CD14-positive monocyte (primary cell): ENCODE data around the gene TLCD2. TPM values are rescaled to one million over a fixed set of nuclear protein-coding genes. Genes with fewer than 3 reads are reported as not detected.

Source experiments
- DNase-seq, 3 donors: peaks; one replicate each; pipeline ENCODE4 v3.0.0-alpha.2; 2011 to 2022
- H2AFZ ChIP-seq: 2 replicates; pipeline ENCODE4 v1.6.0; 2012; ENCODE audit warnings: mild to moderate bottlenecking, low read depth, low read length, inconsistent platforms; ENCODE audit not compliant: insufficient read depth, poor library complexity, severe bottlenecking
- H3K27ac ChIP-seq, 2 donors: 1 replicate in 1 of 2; 2 replicates in 1 of 2; pipeline ENCODE4 v1.5.1; 2012 to 2013; ENCODE audit warnings: low read length in 2 of 2, control low read depth in 1 of 2, inconsistent platforms in 1 of 2, low read depth in 1 of 2, mild to moderate bottlenecking in 1 of 2
- H3K27me3 ChIP-seq, 2 donors: one replicate each; pipeline versions ENCODE4 v1.6.0 to v1.6.1; 2011 to 2013; ENCODE audit warnings: low read length in 2 of 2; ENCODE audit not compliant: control insufficient read depth in 2 of 2, insufficient read depth in 2 of 2
- H3K36me3 ChIP-seq, 2 donors: replicated peaks in 1 of 2; 1 replicate in 1 of 2; 2 replicates in 1 of 2; pipeline versions ENCODE4 v1.5.1 to v1.6.1; 2012 to 2013; ENCODE audit warnings: low read length in 2 of 2, control low read depth in 1 of 2, inconsistent platforms in 1 of 2, mild to moderate bottlenecking in 1 of 2; ENCODE audit not compliant: insufficient read depth in 2 of 2, control insufficient read depth in 1 of 2
- H3K4me1 ChIP-seq, 2 donors: 1 replicate in 1 of 2; 2 replicates in 1 of 2; pipeline versions ENCODE4 v1.5.1 to v1.6.1; 2012 to 2013; ENCODE audit warnings: low read length in 2 of 2, control low read depth in 1 of 2, inconsistent platforms in 1 of 2, mild to moderate bottlenecking in 1 of 2, moderate library complexity in 1 of 2; ENCODE audit not compliant: insufficient read depth in 2 of 2, control insufficient read depth in 1 of 2
- H3K4me2 ChIP-seq: replicated peaks from 2 replicates; pipeline ENCODE3; 2012; ENCODE audit warnings: low read length, moderate library complexity, mild to moderate bottlenecking; ENCODE audit not compliant: poor library complexity, severe bottlenecking; ENCODE audit errors: extremely low read depth
- H3K4me3 ChIP-seq, 3 experiments: fragments of 200-600 bp in 1 of 3; sonication (generic) in 1 of 3; replicated peaks in 1 of 3; 1 replicate in 2 of 3; 2 replicates in 1 of 3; pipeline ENCODE4 v1.5.1; 2011 to 2013; ENCODE audit warnings: low read length in 3 of 3, mild to moderate bottlenecking in 3 of 3, control low read depth in 2 of 3, low read depth in 2 of 3, inconsistent platforms in 1 of 3, moderate library complexity in 1 of 3
- H3K79me2 ChIP-seq: 2 replicates; pipeline ENCODE4 v1.6.0; 2012; ENCODE audit warnings: mild to moderate bottlenecking, control low read depth, inconsistent platforms, low read length, moderate library complexity; ENCODE audit not compliant: insufficient read depth
- H3K9ac ChIP-seq: 2 replicates; pipeline ENCODE4 v1.6.0; 2017; ENCODE audit warnings: low read length, mild to moderate bottlenecking; ENCODE audit not compliant: insufficient read depth, poor library complexity, severe bottlenecking
- H3K9me3 ChIP-seq, 2 donors: replicated peaks in 1 of 2; 1 replicate in 1 of 2; 2 replicates in 1 of 2; pipeline versions ENCODE4 v1.5.1 to v1.6.1; 2012 to 2013; ENCODE audit warnings: low read length in 2 of 2, control low read depth in 1 of 2; ENCODE audit not compliant: control insufficient read depth in 1 of 2, insufficient read depth in 1 of 2
- H4K20me1 ChIP-seq: 2 replicates; pipeline ENCODE4 v1.6.0; 2012; ENCODE audit warnings: mild to moderate bottlenecking, low read length, control low read depth, moderate library complexity; ENCODE audit not compliant: insufficient read depth
- H3K27ac Mint-ChIP-seq, 7 donors: one replicate each; pipeline ENCODE4 v1.8.0; 2020; ENCODE audit warnings: mild to moderate bottlenecking in 7 of 7, mixed read lengths in 7 of 7, moderate library complexity in 6 of 7, inconsistent platforms in 2 of 7
- H3K27me3 Mint-ChIP-seq, 3 donors: one replicate each; pipeline ENCODE4 v1.8.0; 2021 to 2022; ENCODE audit warnings: low read depth in 3 of 3, mild to moderate bottlenecking in 3 of 3, mixed read lengths in 3 of 3, moderate library complexity in 3 of 3, inconsistent platforms in 1 of 3
- H3K36me3 Mint-ChIP-seq, 2 donors: one replicate each; pipeline ENCODE4 v1.8.0; 2020; ENCODE audit warnings: mixed read lengths in 2 of 2, inconsistent platforms in 1 of 2, mild to moderate bottlenecking in 1 of 2
- H3K4me1 Mint-ChIP-seq: one replicate; pipeline ENCODE4 v1.8.0; 2020; ENCODE audit warnings: mild to moderate bottlenecking, mixed read lengths
- H3K4me3 Mint-ChIP-seq, 2 donors: one replicate each; pipeline ENCODE4 v1.8.0; 2020; ENCODE audit warnings: mild to moderate bottlenecking in 2 of 2, mixed read lengths in 2 of 2, moderate library complexity in 1 of 2
- H3K9me3 Mint-ChIP-seq, 7 donors: one replicate each; pipeline ENCODE4 v1.8.0; 2020 to 2022; ENCODE audit warnings: mixed read lengths in 7 of 7, mild to moderate bottlenecking in 6 of 7, moderate library complexity in 6 of 7, inconsistent platforms in 2 of 7
- CTCF ChIP-seq: fragments of 200-600 bp; IDR thresholded peaks from one replicate; pipeline ENCODE4 v1.8.0; 2022; ENCODE audit warnings: antibody characterized with exemption, mild to moderate bottlenecking
- WGBS: methylation state at CpG from one replicate; pipeline ENCODE4 v1.1.5; 2013; ENCODE audit warnings: missing lambda C conversion rate; ENCODE audit not compliant: insufficient coverage; 5-methylcytosine and 5-hydroxymethylcytosine counted together
- intact Hi-C, 2 donors: fragments of 100-400 bp; cut with micrococcal nuclease; formaldehyde crosslinking; loops; one replicate each; pipeline versions ENCODE4 v1.15.0 to v1.15.1; 2023
- polyA plus RNA-seq, 3 donors: library from polyadenylated mRNA; depleted of rRNA in 1 of 3; unstranded in 2 of 3; stranded (reverse) in 1 of 3; fragments of 300-500 nt in 2 of 3; fragments of >200 nt in 1 of 3; fragmentation: Illumina TruSeq in 2 of 3; gene quantifications; 1 replicate in 2 of 3; 2 replicates in 1 of 3; pipeline ENCODE4 v1.2.3, GENCODE V29; 2012 to 2021

The TLCD2 gene
- polyA plus RNA-seq, 3 donors, result 0.03 TPM; not detected in 2

GRCh38 chr17:1707107-1707506 is 3.1 kb downstream of the TLCD2 start:
- Histone ChIP-seq H4K20me1 (peaks cover 20% of the 10 kb centered on the region), H3K4me1 (peaks cover 17 to 21% of the 10 kb centered on the region in 2 donors), H3K79me2 (no peaks in the 10 kb centered on the region), H3K27ac (no peak overlapping the region), H3K9me3 (no peaks in the 10 kb centered on the region), H3K36me3 (peaks cover 2 to 6% of the 10 kb centered on the region in 2 donors), H3K9ac (no peak overlapping the region), H2AFZ (no peak overlapping the region), H3K27me3 (peaks cover 0 to 36% of the 10 kb centered on the region in 2 donors), H3K4me2 (no peak overlapping the region), H3K4me3 (no peak overlapping the region)
- no peak for DNase-seq
- Mint-ChIP-seq H3K27ac (no peak overlapping the region), H3K27me3 (peaks cover 29 to 65% (median 42%) of the 10 kb centered on the region in 3 donors), H3K4me1 (peaks cover 16% of the 10 kb centered on the region), H3K9me3 (peaks cover 0 to 5% (median 0%) of the 10 kb centered on the region in 7 donors), H3K4me3 (no peak overlapping the region), H3K36me3 (peaks cover 14% of the 10 kb centered on the region in 2 donors)
- intact Hi-C loops, result loop anchor here in 1 of 2 donors (5.0 kb wide), 1 partner anchor 35 kb away; no protein-coding TSS in a partner anchor
- no peak for TF ChIP-seq CTCF
- WGBS, result 95% methylated on average over 4 of the region's 5 CpGs

- DNase-seq, result no peak
- Histone ChIP-seq H3K4me2 (no peak overlapping the region), H3K27ac (no peak overlapping the region), H2AFZ (no peak overlapping the region), H3K9ac (no peak overlapping the region), H3K79me2 (no peaks in the 10 kb centered on the region), H4K20me1 (no peaks in the 10 kb centered on the region), H3K36me3 (no peaks in the 10 kb centered on the region), H3K4me1 (peaks cover 8 to 10% of the 10 kb centered on the region in 2 donors), H3K4me3 (no peak overlapping the region), H3K9me3 (no peaks in the 10 kb centered on the region), H3K27me3 (peaks cover 0 to 23% of the 10 kb centered on the region in 2 donors)
- 97% methylated on average over 7 of the region's 7 CpGs for WGBS
- peaks cover 0 to 3% (median 0%) of the 10 kb centered on the region in 7 donors for H3K9me3 Mint-ChIP-seq
- no peak overlapping the region for H3K27ac Mint-ChIP-seq
- TF ChIP-seq CTCF, result no peak
- intact Hi-C loops, result loop anchor here in 1 of 2 donors (5.0 kb wide), 1 partner anchor 33 kb away; no protein-coding TSS in a partner anchor
- H3K36me3 Mint-ChIP-seq, result peaks cover 0 to 3% of the 10 kb centered on the region in 2 donors
- peaks cover 5% of the 10 kb centered on the region for H3K4me1 Mint-ChIP-seq
- peaks cover 24 to 48% (median 30%) of the 10 kb centered on the region in 3 donors for H3K27me3 Mint-ChIP-seq
- no peak overlapping the region for H3K4me3 Mint-ChIP-seq
Observed at GRCh38 chr17:1705004-1705403, 5.2 kb downstream of the TLCD2 start.
